Measurements from ENCODE around the gene BMERB1.

- no peak for TF ChIP-seq POLR2A (IDR thresholded peaks at IDR 0.05; ENCODE audit: low read depth, low read length)
- TF ChIP-seq TAF1 (IDR thresholded peaks at IDR 0.05; ENCODE audit: low read depth, low read length) = no peak
- no peak for TF ChIP-seq POLR2AphosphoS5 (IDR thresholded peaks at IDR 0.05; ENCODE audit: low read depth, low read length)
- TF ChIP-seq SPI1 (IDR thresholded peaks at IDR 0.05; ENCODE audit: low read depth, low read length) = no peak
These were observed 99.0 kb downstream of the BMERB1 start for GRCh38 chr16:15533386-15533785.

Data from GM12891 (cell line).